HG03460 (cell line): ENCODE results near the gene ZNF462.

ENCODE experiments used
- ATAC-seq: cut with Tn5 transposase; IDR thresholded peaks from one replicate; pipeline ENCODE4 v1.9.1; 2021; ENCODE audit not compliant: unreplicated experiment

The ZNF462 gene

GRCh38 chr9:106862110-106862820, 701 bp upstream of the ZNF462 start:
- no peak for ATAC-seq

DNA sequence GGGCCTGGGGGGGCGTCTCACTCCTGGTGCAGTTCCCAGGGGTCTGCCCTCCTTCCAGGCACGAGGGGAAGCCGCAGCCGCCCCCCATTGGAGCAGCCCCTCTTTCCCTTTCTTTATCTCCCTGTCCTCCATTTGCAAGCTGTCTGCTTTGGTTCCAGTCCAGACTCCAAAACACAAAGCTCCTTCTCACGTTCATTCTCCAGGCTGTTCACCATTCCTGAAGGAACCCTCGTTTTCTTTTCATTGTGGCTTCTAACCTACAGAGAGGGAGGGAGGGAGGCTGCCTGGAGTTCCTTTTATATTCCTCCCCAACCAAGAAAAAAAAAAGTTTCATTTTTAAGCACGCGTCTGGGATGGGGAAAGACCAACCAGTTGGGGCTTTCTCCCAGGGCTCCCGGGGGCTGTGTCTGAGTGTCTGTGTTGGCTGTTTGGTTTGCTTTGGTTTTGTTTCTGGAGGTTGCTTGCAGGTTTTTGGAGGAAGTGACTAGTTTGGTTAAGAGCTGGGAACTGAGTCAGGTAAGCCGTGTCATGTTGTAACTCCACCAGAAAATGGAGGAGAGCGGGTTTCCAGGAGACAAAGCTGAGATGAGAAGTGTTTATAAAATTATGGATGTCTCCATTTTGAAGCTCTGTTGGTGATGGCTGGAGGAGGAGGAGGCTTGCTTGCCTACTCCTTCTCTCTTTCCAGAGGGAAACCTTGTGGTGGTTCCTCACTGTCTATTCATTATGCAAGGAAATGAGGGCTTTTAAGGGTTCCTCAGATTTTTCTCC, 1.6 kb downstream of the ZNF462 start:
- ATAC-seq = no peak

- no peak for ATAC-seq
Observed at GRCh38 chr9:106866243-106866642, 3.3 kb downstream of the ZNF462 start.

GRCh38 chr9:106867286-106867685, 4.3 kb downstream of the ZNF462 start:
- no peak for ATAC-seq

DNA sequence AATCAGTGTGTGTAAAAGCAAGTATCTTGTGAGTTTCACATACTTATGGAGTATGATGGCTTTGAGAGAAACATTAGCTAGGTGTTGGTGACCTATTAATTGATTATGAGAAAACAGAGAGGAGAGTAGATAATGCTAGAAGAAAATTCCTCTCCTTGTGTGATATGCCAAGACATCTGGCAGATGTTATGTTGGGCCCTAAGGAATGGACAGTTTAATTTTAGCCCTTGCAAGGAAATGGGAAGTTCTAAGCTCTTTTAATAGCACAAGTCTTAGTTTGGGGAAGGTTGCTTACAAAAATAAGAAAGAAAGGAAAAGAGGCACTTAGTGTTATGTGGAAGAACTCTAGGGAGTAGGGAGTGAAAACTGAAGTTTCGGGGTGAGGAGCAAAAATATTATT, 5.1 kb downstream of the ZNF462 start:
- ATAC-seq = no peak

- no peak for ATAC-seq
Observed at GRCh38 chr9:106868565-106868964, 5.6 kb downstream of the ZNF462 start.

- no peak for ATAC-seq
Observed at GRCh38 chr9:106869028-106869427, 6.1 kb downstream of the ZNF462 start.

- no peak for ATAC-seq
Observed at GRCh38 chr9:106869458-106869857, 6.5 kb downstream of the ZNF462 start.

GRCh38 chr9:106872641-106873040, 9.7 kb downstream of the ZNF462 start:
- ATAC-seq = no peak

GRCh38 chr9:106874031-106874430, 11.1 kb downstream of the ZNF462 start:
- no peak for ATAC-seq

DNA sequence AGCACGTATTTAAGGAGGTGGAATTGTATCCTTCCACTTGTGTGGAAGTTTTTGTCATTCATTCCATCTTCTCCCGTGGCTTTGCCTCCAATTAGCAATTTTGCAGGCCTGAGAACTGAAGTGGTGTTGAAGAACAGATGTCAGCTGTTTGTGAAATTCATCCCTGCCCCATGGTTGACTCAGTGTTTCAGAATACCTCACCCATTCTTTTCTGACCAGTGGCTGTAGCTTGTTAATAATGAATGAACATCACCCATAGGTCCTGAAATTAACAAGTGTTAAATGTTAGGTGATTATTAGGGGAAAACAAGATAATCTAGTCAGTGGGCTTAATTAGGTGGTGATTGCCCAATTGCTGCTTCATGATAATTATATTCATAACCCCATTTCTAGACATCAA, 11.7 kb downstream of the ZNF462 start:
- ATAC-seq = no peak

DNA sequence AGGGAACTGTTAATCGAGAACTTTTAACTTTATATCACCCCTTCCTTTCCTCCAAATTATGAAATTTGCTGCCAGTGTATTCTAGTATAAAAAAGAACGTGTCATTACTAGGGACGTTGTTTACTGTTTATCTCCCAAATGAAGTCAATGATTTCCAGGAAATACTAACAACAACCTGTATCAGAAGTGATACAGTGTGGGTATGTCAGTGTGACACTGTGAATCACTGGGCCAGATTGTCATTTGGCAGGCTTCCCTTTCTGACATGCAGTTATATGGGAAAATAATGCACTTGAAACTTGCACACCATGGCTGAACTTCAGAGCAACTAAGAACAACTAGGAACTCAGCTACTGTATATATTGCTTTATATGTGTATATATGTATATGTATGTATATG, 12.6 kb downstream of the ZNF462 start:
- no peak for ATAC-seq

DNA sequence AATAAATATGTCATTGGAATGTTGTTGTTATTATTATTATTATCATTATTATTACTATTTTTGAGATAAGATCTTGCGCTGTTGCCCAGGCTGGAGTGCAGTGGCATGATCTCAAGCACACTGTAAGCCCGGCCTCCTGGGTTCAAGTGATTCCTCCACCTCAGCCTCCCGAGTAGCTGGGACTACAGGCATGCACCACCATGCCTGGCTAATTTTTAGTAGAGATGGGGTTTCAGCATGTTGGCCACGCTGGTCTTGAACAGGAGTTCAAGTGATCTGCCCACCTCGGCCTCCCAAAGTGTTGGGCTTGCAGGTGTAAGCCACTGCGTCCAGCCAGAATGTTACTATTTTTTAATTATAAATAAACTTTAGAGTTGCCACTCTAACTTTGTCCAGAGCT, 14.4 kb downstream of the ZNF462 start:
- no peak for ATAC-seq

GRCh38 chr9:106878081-106878837, 15.3 kb downstream of the ZNF462 start:
- no peak for ATAC-seq

- ATAC-seq = no peak
Observed at GRCh38 chr9:106878934-106879333, 16.0 kb downstream of the ZNF462 start.

DNA sequence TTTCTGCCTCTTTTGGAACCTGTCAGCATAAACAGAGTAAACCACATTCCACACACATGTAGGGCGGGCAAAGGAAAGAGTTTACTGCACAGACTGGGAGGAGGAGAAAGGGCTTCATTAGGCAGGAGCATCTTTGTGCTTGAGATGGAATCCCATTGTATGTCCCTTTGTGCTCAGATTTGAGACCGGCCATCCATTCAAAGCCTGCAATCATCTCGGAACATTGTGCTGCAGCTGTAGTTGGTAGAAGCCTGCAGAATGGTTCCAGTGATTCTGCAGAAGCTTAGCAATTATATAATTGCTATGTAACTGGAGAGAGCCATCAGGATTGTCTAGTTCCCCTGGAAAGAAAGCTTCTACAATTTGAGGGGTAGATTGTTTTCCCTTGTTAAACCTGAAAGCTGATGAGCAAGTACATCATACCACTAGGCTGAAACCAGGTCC, 16.5 kb downstream of the ZNF462 start:
- no peak for ATAC-seq

DNA sequence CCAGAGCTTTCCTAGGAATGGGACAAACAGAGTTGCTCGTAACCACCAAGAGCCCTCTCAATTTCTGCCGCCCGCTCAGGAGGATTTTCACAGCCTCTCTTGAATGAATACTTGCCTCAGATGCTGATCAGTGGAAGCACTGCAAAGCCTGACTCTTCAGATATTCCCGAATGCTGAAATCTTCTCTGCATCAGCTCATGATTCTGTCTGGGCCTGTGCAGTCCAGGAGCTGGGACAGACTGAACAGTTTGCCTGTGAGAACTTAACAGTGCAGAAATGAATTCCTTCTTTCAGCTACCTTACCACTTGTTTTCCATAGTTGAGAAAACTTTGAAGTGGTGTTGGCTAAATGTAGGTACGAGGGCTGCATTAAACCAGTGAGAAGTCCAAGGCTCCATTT, 17.1 kb downstream of the ZNF462 start:
- no peak for ATAC-seq

- ATAC-seq = no peak
Observed at GRCh38 chr9:106880863-106881262, 17.9 kb downstream of the ZNF462 start.

GRCh38 chr9:106883030-106883429, 20.1 kb downstream of the ZNF462 start:
- no peak for ATAC-seq

DNA sequence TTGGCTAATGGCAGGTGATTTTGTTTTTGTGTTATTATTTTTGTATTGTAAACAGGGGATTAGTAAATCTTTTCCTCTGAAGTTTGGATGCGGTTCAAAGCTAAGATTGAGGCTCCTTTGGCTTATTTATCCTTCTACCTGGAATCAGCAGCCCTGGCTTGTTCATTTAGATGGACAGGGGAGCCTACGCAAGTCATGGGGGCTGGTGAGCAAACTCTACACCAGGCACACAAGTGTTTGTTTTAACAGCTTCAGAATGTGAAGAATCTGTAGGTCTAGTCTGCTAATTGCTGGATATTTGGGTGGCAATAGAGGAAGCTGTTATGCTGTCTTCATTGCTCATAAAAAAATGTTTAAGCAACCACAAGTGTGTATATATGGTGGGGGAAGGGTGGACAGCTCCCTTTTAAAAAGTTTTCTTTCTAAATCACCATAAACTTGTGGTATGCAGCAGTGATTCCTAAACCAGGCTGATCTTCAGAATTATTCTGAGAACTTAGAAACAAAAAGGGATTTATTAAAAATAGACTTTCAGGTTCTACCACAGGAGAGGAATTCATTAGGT, 20.7 kb downstream of the ZNF462 start:
- ATAC-seq = no peak

DNA sequence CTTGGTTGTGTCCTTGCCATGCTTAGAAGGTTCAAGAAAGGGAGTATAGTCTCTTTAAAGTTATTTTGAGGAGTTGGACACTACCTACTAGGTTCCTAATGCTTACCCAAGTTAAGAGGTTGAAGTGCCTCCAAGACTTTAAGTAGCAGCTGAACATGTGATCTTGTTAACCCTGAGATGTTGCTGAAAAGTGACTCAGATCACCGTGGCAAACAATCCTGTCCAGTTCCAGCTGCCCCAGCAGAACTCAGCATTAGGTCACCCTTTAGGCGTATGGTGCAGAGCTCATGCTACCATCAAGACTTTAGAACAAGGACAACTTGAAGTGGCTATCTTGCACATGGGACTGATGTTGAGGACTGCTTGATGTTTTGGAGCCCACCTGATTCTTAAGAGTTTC, 22.5 kb downstream of the ZNF462 start:
- ATAC-seq = no peak
